HEK293 (cell line): ENCODE measurements around the gene RASAL2.

Source experiments
- CTCF ChIA-PET: fragments of 350-600 bp; formaldehyde crosslinking; extraction: SDS; loops from one replicate; lab custom pipeline; 2021; ENCODE audit warnings: antibody characterized with exemption; lab: Yijun Ruan, JAX
- POLR2A ChIA-PET: fragments of 300-600 bp; formaldehyde crosslinking; extraction: SDS; loops from one replicate; lab custom pipeline; 2020; ENCODE audit warnings: antibody characterized with exemption, inconsistent platforms; lab: Yijun Ruan, JAX
- H3K27ac ChIP-seq: fragments of 200-500 bp; sonication (Bioruptor generic); 2 replicates; pipeline ENCODE4 v1.5.1; 2014; ENCODE audit warnings: low read depth, low read length, control low read depth, inconsistent platforms; ENCODE audit errors: extremely low read depth
- H3K36me3 ChIP-seq, 2 experiments: fragments of 200-500 bp in 1 of 2; sonication (Bioruptor generic) in 1 of 2; 1 replicate in 1 of 2; 2 replicates in 1 of 2; pipeline ENCODE4 v1.5.1; 2014 to 2017; ENCODE audit warnings: inconsistent platforms in 2 of 2, low read length in 2 of 2; ENCODE audit not compliant: control insufficient read depth in 2 of 2, insufficient read depth in 1 of 2
- H3K4me1 ChIP-seq: fragments of 200-500 bp; sonication (Bioruptor generic); 2 replicates; pipeline ENCODE4 v1.5.1; 2014; ENCODE audit warnings: mild to moderate bottlenecking, low read length, inconsistent platforms; ENCODE audit not compliant: control insufficient read depth, insufficient read depth
- H3K4me3 ChIP-seq: 2 replicates; pipeline ENCODE4 v1.5.1; 2011; ENCODE audit warnings: low read depth, mild to moderate bottlenecking, control low read depth, low read length, moderate library complexity
- H3K9me3 ChIP-seq: fragments of 200-500 bp; sonication (Bioruptor generic); 2 replicates; pipeline ENCODE4 v1.5.1; 2014; ENCODE audit warnings: low read depth, low read length, inconsistent platforms; ENCODE audit not compliant: control insufficient read depth, insufficient read depth
- KLF9 ChIP-seq: fragments of 450-650 bp; formaldehyde crosslinking; IDR thresholded peaks from 2 replicates; pipeline ENCODE4 v1.5.1; 2016; ENCODE audit warnings: missing biosample characterization, missing genetic modification characterization, low read depth
- RBAK ChIP-seq: fragments of 450-650 bp; formaldehyde crosslinking; IDR thresholded peaks from 2 replicates; pipeline ENCODE4 v1.5.1; 2016; ENCODE audit warnings: missing biosample characterization, missing genetic modification characterization
- SP2 ChIP-seq: fragments of 450-650 bp; formaldehyde crosslinking; IDR thresholded peaks from 2 replicates; pipeline ENCODE4 v1.5.1; 2016; ENCODE audit warnings: missing biosample characterization, missing genetic modification characterization
- ZBTB20 ChIP-seq: fragments of 450-650 bp; formaldehyde crosslinking; IDR thresholded peaks from 2 replicates; pipeline ENCODE4 v1.5.1; 2016; ENCODE audit warnings: missing biosample characterization, missing genetic modification characterization
- ZBTB8A ChIP-seq: fragments of 450-650 bp; formaldehyde crosslinking; IDR thresholded peaks from 2 replicates; pipeline ENCODE4 v1.5.1; 2016; ENCODE audit warnings: missing biosample characterization, missing genetic modification characterization
- ZNF19 ChIP-seq: fragments of 450-650 bp; formaldehyde crosslinking; IDR thresholded peaks from 2 replicates; pipeline ENCODE4; 2016; ENCODE audit warnings: missing biosample characterization, missing genetic modification characterization, low read depth
- ZNF223 ChIP-seq: fragments of 450-650 bp; formaldehyde crosslinking; IDR thresholded peaks from 2 replicates; pipeline ENCODE4 v1.5.1; 2016; ENCODE audit warnings: missing biosample characterization, missing genetic modification characterization
- ZNF311 ChIP-seq: fragments of 450-650 bp; formaldehyde crosslinking; IDR thresholded peaks from 2 replicates; pipeline ENCODE4 v1.5.1; 2017; ENCODE audit warnings: missing biosample characterization, missing genetic modification characterization, borderline replicate concordance
- ZNF394 ChIP-seq: fragments of 450-650 bp; formaldehyde crosslinking; IDR thresholded peaks from 2 replicates; pipeline ENCODE4 v1.5.1; 2016; ENCODE audit warnings: missing biosample characterization, missing genetic modification characterization, mild to moderate bottlenecking, moderate library complexity, borderline replicate concordance
- ZNF529 ChIP-seq: fragments of 450-650 bp; formaldehyde crosslinking; IDR thresholded peaks from 2 replicates; pipeline ENCODE4 v1.5.1; 2017; ENCODE audit warnings: missing genetic modification characterization, missing biosample characterization; ENCODE audit not compliant: insufficient replicate concordance
- ZNF610 ChIP-seq: fragments of 450-650 bp; formaldehyde crosslinking; IDR thresholded peaks from 2 replicates; pipeline ENCODE4 v1.5.1; 2016; ENCODE audit warnings: missing biosample characterization, missing genetic modification characterization, borderline replicate concordance
- ZSCAN23 ChIP-seq: fragments of 450-650 bp; formaldehyde crosslinking; IDR thresholded peaks from 2 replicates; pipeline ENCODE4 v1.5.1; 2016; ENCODE audit warnings: missing biosample characterization, missing genetic modification characterization
- TF ChIP-seq, protein P1 (sequence below): fragments of 450-650 bp; formaldehyde crosslinking; IDR thresholded peaks from 2 replicates; pipeline ENCODE4 v1.5.1; 2016; ENCODE audit warnings: missing biosample characterization, missing genetic modification characterization
- TF ChIP-seq, protein P2 (sequence below): fragments of 450-650 bp; formaldehyde crosslinking; IDR thresholded peaks from 2 replicates; pipeline ENCODE4 v1.5.1; 2016; ENCODE audit warnings: missing biosample characterization, missing genetic modification characterization, borderline replicate concordance
- TF ChIP-seq, protein P3 (sequence below): fragments of 450-650 bp; formaldehyde crosslinking; IDR thresholded peaks from 2 replicates; pipeline ENCODE4 v1.5.1; 2016; ENCODE audit warnings: missing biosample characterization, missing genetic modification characterization
- TF ChIP-seq, protein P4 (sequence below): fragments of 450-650 bp; formaldehyde crosslinking; IDR thresholded peaks from 2 replicates; pipeline ENCODE4 v1.5.1; 2016; ENCODE audit warnings: missing biosample characterization, missing genetic modification characterization

The RASAL2 gene

DNA sequence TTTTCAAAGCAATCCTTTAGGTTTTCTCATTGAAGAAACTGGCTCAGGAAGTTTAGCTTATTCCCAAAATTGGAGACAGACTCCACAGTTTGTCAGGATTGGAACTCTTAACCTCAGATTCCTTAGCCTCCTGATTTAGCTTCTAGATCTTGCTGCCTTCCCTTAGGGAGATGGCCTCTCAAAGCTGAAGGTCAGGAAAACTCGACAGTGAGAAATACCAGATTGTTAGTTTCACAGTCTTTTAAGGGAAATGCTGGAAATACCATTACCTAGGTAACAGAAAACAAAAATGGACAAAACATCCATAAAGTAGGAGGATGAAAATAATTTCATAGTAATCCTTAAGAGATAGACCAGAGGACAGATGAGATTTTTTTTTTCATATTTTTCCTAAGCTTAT is 7.8 kb downstream of the RASAL2 start (continued):
- no peak for TF ChIP-seq ZNF529 (tag by site-specific recombination)

DNA sequence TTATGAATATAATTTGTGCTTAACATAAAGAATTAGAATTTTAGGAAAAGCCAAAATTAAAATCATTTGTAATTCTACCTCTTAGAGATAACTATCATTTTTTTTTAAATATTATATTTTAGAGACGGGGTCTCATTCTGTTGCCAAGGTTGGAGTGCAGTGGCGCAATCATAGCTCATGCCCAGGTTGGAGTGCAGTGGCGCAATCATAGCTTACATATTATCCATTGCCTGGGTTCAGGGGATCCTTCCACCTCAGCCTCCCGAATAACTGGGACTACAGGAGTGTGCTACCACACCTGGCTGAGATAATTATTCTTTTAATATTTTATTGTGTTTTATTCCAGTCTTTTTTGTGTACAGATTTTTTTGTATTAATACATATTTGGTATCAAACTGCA is 8.3 kb downstream of the RASAL2 start:
- Histone ChIP-seq H3K9me3 (no peaks in the 10 kb centered on the region), H3K4me3 (no peak overlapping the region), H3K27ac (no peak overlapping the region), H3K4me1 (peaks cover 17% of the 10 kb centered on the region), H3K36me3 (no peaks in the 10 kb centered on the region)
- CTCF ChIA-PET = interaction anchor here (1.4 kb wide), 1 partner anchor 70 kb away, joined by 3 read pairs; no protein-coding TSS in a partner anchor
- POLR2A ChIA-PET = no interaction called here
- TF ChIP-seq KLF9 (tag by site-specific recombination) = no peak
- TF ChIP-seq ZSCAN23 = no peak

DNA sequence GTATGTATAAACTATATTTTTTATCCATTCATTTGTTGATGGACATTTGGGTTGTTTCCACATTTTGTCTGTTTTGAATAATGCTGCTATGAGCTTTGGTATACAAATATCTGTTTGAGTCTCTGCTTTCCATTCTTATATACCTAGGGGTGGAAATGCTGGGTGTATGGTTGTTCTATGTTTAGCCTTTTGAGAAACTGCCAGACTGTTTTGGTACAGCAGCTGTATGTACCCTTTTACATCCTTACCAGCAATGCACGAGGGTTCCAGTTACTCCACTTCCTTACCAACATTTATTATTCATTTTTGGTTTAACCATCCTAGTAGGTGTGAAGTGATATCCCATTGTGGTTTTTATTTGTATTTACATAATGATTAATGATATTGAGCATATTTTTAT is 13.9 kb downstream of the RASAL2 start:
- CTCF ChIA-PET = interaction anchor here (0.6 kb wide), 1 partner anchor 852 kb away, joined by 4 read pairs; no protein-coding TSS in a partner anchor

DNA sequence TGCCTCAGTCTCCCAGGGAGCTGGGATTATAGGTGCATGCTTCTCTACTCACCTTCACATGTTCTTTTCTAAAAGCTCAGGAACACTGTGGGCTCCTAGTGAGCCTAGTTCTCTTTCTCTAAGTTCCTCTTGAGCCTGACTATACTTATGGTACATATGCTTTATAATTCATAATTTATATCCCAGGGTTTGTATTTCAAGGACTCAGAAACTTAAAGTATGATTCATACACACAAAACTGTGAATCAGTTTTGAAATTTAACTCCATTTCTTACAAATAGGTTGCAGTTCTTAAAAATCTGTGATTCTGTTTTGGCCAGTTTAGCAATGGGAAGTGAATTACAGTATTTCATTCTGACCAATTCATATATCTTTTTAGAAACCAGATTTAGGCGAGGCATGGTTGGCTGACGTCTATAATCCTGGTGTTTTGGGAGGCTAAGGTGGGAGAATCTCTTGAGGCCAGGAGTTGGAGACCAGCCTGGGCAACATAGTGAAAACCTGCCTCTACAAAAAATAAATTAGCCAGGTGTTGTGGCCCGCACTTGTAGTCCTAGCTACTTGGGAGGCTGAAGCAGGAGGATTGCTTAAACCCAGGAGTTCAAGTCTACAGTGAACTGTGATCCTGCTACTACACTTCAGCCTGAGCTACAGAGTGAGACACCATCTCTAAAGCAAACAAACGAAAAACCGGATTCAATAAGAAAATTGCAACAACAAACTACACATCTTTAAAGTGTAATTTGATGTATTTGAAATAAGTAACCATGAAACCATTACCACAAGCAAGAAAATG is 15.6 kb downstream of the RASAL2 start:
- no peaks in the 10 kb centered on the region for H3K4me1 ChIP-seq
- H3K9me3 ChIP-seq = no peaks in the 10 kb centered on the region
- H3K36me3 ChIP-seq = no peaks in the 10 kb centered on the region
- CTCF ChIA-PET = interaction anchor here (0.8 kb wide), 2 partner anchors 78 to 80 kb away, joined by 3 read pairs; no protein-coding TSS in a partner anchor
- no peak overlapping the region for H3K27ac ChIP-seq
- no peak overlapping the region for H3K4me3 ChIP-seq
- POLR2A ChIA-PET = interaction anchor here (1.3 kb wide), 1 partner anchor 15 kb away, joined by 4 read pairs; the partner anchor contains the start of gene RASAL2
- no peak for TF ChIP-seq SP2
- TF ChIP-seq ZNF311 (tag by site-specific recombination) = no peak
- no peak for TF ChIP-seq ZNF223 (tag by site-specific recombination)
- no peak for TF ChIP-seq ZBTB20 (tag by site-specific recombination)
- TF ChIP-seq, protein P1, sequence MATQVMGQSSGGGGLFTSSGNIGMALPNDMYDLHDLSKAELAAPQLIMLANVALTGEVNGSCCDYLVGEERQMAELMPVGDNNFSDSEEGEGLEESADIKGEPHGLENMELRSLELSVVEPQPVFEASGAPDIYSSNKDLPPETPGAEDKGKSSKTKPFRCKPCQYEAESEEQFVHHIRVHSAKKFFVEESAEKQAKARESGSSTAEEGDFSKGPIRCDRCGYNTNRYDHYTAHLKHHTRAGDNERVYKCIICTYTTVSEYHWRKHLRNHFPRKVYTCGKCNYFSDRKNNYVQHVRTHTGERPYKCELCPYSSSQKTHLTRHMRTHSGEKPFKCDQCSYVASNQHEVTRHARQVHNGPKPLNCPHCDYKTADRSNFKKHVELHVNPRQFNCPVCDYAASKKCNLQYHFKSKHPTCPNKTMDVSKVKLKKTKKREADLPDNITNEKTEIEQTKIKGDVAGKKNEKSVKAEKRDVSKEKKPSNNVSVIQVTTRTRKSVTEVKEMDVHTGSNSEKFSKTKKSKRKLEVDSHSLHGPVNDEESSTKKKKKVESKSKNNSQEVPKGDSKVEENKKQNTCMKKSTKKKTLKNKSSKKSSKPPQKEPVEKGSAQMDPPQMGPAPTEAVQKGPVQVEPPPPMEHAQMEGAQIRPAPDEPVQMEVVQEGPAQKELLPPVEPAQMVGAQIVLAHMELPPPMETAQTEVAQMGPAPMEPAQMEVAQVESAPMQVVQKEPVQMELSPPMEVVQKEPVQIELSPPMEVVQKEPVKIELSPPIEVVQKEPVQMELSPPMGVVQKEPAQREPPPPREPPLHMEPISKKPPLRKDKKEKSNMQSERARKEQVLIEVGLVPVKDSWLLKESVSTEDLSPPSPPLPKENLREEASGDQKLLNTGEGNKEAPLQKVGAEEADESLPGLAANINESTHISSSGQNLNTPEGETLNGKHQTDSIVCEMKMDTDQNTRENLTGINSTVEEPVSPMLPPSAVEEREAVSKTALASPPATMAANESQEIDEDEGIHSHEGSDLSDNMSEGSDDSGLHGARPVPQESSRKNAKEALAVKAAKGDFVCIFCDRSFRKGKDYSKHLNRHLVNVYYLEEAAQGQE (tag by site-specific recombination) = no peak
- TF ChIP-seq, protein P2, sequence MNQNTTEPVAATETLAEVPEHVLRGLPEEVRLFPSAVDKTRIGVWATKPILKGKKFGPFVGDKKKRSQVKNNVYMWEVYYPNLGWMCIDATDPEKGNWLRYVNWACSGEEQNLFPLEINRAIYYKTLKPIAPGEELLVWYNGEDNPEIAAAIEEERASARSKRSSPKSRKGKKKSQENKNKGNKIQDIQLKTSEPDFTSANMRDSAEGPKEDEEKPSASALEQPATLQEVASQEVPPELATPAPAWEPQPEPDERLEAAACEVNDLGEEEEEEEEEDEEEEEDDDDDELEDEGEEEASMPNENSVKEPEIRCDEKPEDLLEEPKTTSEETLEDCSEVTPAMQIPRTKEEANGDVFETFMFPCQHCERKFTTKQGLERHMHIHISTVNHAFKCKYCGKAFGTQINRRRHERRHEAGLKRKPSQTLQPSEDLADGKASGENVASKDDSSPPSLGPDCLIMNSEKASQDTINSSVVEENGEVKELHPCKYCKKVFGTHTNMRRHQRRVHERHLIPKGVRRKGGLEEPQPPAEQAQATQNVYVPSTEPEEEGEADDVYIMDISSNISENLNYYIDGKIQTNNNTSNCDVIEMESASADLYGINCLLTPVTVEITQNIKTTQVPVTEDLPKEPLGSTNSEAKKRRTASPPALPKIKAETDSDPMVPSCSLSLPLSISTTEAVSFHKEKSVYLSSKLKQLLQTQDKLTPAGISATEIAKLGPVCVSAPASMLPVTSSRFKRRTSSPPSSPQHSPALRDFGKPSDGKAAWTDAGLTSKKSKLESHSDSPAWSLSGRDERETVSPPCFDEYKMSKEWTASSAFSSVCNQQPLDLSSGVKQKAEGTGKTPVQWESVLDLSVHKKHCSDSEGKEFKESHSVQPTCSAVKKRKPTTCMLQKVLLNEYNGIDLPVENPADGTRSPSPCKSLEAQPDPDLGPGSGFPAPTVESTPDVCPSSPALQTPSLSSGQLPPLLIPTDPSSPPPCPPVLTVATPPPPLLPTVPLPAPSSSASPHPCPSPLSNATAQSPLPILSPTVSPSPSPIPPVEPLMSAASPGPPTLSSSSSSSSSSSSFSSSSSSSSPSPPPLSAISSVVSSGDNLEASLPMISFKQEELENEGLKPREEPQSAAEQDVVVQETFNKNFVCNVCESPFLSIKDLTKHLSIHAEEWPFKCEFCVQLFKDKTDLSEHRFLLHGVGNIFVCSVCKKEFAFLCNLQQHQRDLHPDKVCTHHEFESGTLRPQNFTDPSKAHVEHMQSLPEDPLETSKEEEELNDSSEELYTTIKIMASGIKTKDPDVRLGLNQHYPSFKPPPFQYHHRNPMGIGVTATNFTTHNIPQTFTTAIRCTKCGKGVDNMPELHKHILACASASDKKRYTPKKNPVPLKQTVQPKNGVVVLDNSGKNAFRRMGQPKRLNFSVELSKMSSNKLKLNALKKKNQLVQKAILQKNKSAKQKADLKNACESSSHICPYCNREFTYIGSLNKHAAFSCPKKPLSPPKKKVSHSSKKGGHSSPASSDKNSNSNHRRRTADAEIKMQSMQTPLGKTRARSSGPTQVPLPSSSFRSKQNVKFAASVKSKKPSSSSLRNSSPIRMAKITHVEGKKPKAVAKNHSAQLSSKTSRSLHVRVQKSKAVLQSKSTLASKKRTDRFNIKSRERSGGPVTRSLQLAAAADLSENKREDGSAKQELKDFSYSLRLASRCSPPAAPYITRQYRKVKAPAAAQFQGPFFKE = no peak
- no peak for TF ChIP-seq ZNF610 (tag by site-specific recombination)
- TF ChIP-seq ZBTB8A (tag by site-specific recombination) = no peak

More for the DNA sequence above, 13.9 kb downstream of the RASAL2 start:
- TF ChIP-seq ZNF394 (tag by site-specific recombination) (no peak), RBAK (no peak), ZNF19 (tag by site-specific recombination) (no peak)
- TF ChIP-seq, protein P3, sequence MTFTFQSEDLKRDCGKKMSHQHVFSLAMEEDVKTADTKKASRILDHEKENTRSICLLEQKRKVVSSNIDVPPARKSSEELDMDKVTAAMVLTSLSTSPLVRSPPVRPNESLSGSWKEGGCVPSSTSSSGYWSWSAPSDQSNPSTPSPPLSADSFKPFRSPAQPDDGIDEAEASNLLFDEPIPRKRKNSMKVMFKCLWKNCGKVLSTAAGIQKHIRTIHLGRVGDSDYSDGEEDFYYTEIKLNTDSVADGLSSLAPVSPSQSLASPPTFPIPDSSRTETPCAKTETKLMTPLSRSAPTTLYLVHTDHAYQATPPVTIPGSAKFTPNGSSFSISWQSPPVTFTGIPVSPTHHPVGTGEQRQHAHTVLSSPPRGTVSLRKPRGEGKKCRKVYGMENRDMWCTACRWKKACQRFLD (tag by site-specific recombination) = no peak
- TF ChIP-seq, protein P4, sequence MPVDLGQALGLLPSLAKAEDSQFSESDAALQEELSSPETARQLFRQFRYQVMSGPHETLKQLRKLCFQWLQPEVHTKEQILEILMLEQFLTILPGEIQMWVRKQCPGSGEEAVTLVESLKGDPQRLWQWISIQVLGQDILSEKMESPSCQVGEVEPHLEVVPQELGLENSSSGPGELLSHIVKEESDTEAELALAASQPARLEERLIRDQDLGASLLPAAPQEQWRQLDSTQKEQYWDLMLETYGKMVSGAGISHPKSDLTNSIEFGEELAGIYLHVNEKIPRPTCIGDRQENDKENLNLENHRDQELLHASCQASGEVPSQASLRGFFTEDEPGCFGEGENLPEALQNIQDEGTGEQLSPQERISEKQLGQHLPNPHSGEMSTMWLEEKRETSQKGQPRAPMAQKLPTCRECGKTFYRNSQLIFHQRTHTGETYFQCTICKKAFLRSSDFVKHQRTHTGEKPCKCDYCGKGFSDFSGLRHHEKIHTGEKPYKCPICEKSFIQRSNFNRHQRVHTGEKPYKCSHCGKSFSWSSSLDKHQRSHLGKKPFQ = no peak
- TF ChIP-seq, all 188 proteins: peak for 0
- Histone ChIP-seq H3K9me3 (no peaks in the 10 kb centered on the region), H3K4me3 (no peak overlapping the region), H3K36me3 (no peaks in the 10 kb centered on the region), H3K4me1 (no peaks in the 10 kb centered on the region), H3K27ac (no peak overlapping the region)
- POLR2A ChIA-PET = no interaction called here
